Neural cell (in vitro differentiated cells): ENCODE data around the gene SPPL3. TPM values are rescaled to one million over a fixed set of nuclear protein-coding genes. Genes with fewer than 3 reads are reported as not detected.

Source experiments
- H2AFZ ChIP-seq: fragments of 200-600, 300-800 bp; sonication (generic), shearing (Covaris generic); 2 replicates; pipeline ENCODE4 v1.6.0; 2014; ENCODE audit warnings: low read depth, mild to moderate bottlenecking, antibody characterized with exemption, low read length, moderate library complexity
- H3F3A ChIP-seq: fragments of 200-600 bp; shearing (Covaris generic); 2 replicates; pipeline ENCODE4 v1.6.1; 2016; ENCODE audit warnings: mild to moderate bottlenecking, moderate library complexity, mixed read lengths, antibody characterized with exemption, low read length; ENCODE audit not compliant: insufficient read depth, poor library complexity, severe bottlenecking
- H3K27ac ChIP-seq: fragments of 200-600, 300-800 bp; sonication (generic), shearing (Covaris generic); 2 replicates; pipeline ENCODE4 v1.5.1; 2014; ENCODE audit warnings: mild to moderate bottlenecking, low read length, moderate library complexity
- H3K27me3 ChIP-seq: fragments of 300-800, 200-600 bp; sonication (generic), shearing (Covaris generic); 2 replicates; pipeline ENCODE4 v1.6.0; 2014; ENCODE audit warnings: mild to moderate bottlenecking, low read depth, low read length, moderate library complexity; ENCODE audit not compliant: insufficient read depth
- H3K36me3 ChIP-seq: fragments of 300-800, 200-600 bp; sonication (generic), shearing (Covaris generic); 2 replicates; pipeline ENCODE4 v1.5.1; 2014; ENCODE audit warnings: mild to moderate bottlenecking, antibody characterized with exemption, low read length, moderate library complexity; ENCODE audit not compliant: insufficient read depth
- H3K4me2 ChIP-seq: fragments of 300-800, 200-600 bp; sonication (generic), shearing (Covaris generic); 2 replicates; pipeline ENCODE4 v1.6.0; 2014; ENCODE audit warnings: mild to moderate bottlenecking, low read length
- H3K4me3 ChIP-seq: fragments of 300-800, 200-600 bp; sonication (generic), shearing (Covaris generic); 2 replicates; pipeline ENCODE4 v1.5.1; 2014; ENCODE audit warnings: mild to moderate bottlenecking, low read length, moderate library complexity
- H3K79me2 ChIP-seq: fragments of 200-600 bp; shearing (Covaris generic); replicated peaks from 2 replicates; pipeline ENCODE4 v1.6.0; 2014; ENCODE audit warnings: mild to moderate bottlenecking, low read length, moderate library complexity; ENCODE audit not compliant: insufficient read depth
- H3K9ac ChIP-seq: fragments of 300-800, 200-600 bp; sonication (generic), shearing (Covaris generic); 2 replicates; pipeline ENCODE4 v1.6.1; 2016; ENCODE audit warnings: mild to moderate bottlenecking, low read length, mixed read lengths
- H3K9me2 ChIP-seq: fragments of 200-600 bp; shearing (Covaris generic); 2 replicates; pipeline ENCODE4 v1.6.1; 2016; ENCODE audit warnings: mild to moderate bottlenecking, low read length, mixed read lengths; ENCODE audit not compliant: insufficient read depth
- H3K9me3 ChIP-seq: fragments of 200-600, 300-800 bp; sonication (generic), shearing (Covaris generic); 2 replicates; pipeline ENCODE4 v1.6.1; 2016; ENCODE audit warnings: mild to moderate bottlenecking, mixed run types, low read length, moderate library complexity, mixed read lengths
- H4K20me1 ChIP-seq: fragments of 200-600 bp; shearing (Covaris generic); 2 replicates; pipeline ENCODE4 v1.6.1; 2016; ENCODE audit warnings: mild to moderate bottlenecking, mixed run types; ENCODE audit not compliant: insufficient read depth
- CTCF ChIP-seq: fragments of 450-650 bp; IDR thresholded peaks from 2 replicates; pipeline ENCODE4 v1.5.1; 2014; ENCODE audit warnings: antibody characterized with exemption, mild to moderate bottlenecking, moderate library complexity; ENCODE audit not compliant: poor library complexity, severe bottlenecking
- EP300 ChIP-seq: fragments of 450-650 bp; conservative IDR thresholded peaks from 2 replicates; pipeline ENCODE4 v1.6.1; 2014; ENCODE audit warnings: antibody characterized with exemption, mild to moderate bottlenecking, moderate library complexity; ENCODE audit not compliant: poor library complexity, severe bottlenecking
- EZH2 ChIP-seq: fragments of 200-600, 300-800 bp; shearing (Covaris generic), sonication (generic); IDR thresholded peaks from 2 replicates; pipeline ENCODE4 v1.6.1; 2014; ENCODE audit warnings: antibody characterized with exemption, low read length, borderline replicate concordance, mild to moderate bottlenecking; ENCODE audit not compliant: insufficient read depth, poor library complexity, severe bottlenecking
- MXI1 ChIP-seq: fragments of 450-650 bp; conservative IDR thresholded peaks from 2 replicates; pipeline ENCODE4 v1.6.1; 2014; ENCODE audit warnings: antibody characterized with exemption, mild to moderate bottlenecking; ENCODE audit not compliant: poor library complexity, severe bottlenecking
- POLR2AphosphoS5 ChIP-seq: IDR thresholded peaks from 2 replicates; pipeline ENCODE4 v1.6.1; 2012
- RAD21 ChIP-seq: fragments of 450-650 bp; conservative IDR thresholded peaks from 2 replicates; pipeline ENCODE4 v1.6.1; 2014; ENCODE audit warnings: antibody characterized with exemption, mild to moderate bottlenecking, moderate library complexity
- REST ChIP-seq: IDR thresholded peaks from 2 replicates; pipeline ENCODE4 v1.6.1; 2012; ENCODE audit warnings: borderline replicate concordance
- SMC3 ChIP-seq: fragments of 450-650 bp; conservative IDR thresholded peaks from 2 replicates; pipeline ENCODE4 v1.6.1; 2014; ENCODE audit warnings: antibody characterized with exemption, mild to moderate bottlenecking, moderate library complexity; ENCODE audit not compliant: poor library complexity
- TAF1 ChIP-seq: IDR thresholded peaks from 2 replicates; pipeline ENCODE4 v1.6.1; 2012; ENCODE audit warnings: low read depth
- polyA plus RNA-seq: library from polyadenylated mRNA; depleted of rRNA; stranded (reverse); fragments of >200 nt; gene quantifications from 2 replicates; pipeline ENCODE4 v1.2.3, GENCODE V29; 2014

Gene SPPL3
- polyA plus RNA-seq, 1 donor from 2014 or later: 21.3 TPM

- H3K9ac ChIP-seq: no peak overlapping the region
- no peak for TF ChIP-seq TAF1
- TF ChIP-seq CTCF: no peak
- TF ChIP-seq EP300: no peak
- no peak for TF ChIP-seq RAD21
- TF ChIP-seq POLR2AphosphoS5: no peak
- no peak for TF ChIP-seq EZH2
- TF ChIP-seq SMC3: no peak
- TF ChIP-seq REST: no peak
- TF ChIP-seq MXI1: no peak
- H3K9me2 ChIP-seq: no peaks in the 10 kb centered on the region
- peaks cover 21% of the 10 kb centered on the region for H3K79me2 ChIP-seq
- no peaks in the 10 kb centered on the region for H3K27me3 ChIP-seq
- no peak overlapping the region for H3K27ac ChIP-seq
- no peaks in the 10 kb centered on the region for H4K20me1 ChIP-seq
- no peaks in the 10 kb centered on the region for H3K36me3 ChIP-seq
- no peaks in the 10 kb centered on the region for H3F3A ChIP-seq
- H2AFZ ChIP-seq: no peak overlapping the region
- H3K9me3 ChIP-seq: no peaks in the 10 kb centered on the region
- no peak overlapping the region for H3K4me3 ChIP-seq
- no peak overlapping the region for H3K4me2 ChIP-seq
These were observed 72.4 kb downstream of the SPPL3 start for GRCh38 chr12:120831648-120832267.

GRCh38 chr12:120830966-120831365 is 73.2 kb downstream of the SPPL3 start:
- Histone ChIP-seq H3K4me2 (no peak overlapping the region), H3K9me2 (no peaks in the 10 kb centered on the region), H3K27me3 (no peaks in the 10 kb centered on the region), H3K9ac (no peak overlapping the region), H3K79me2 (peaks cover 21% of the 10 kb centered on the region), H2AFZ (no peak overlapping the region), H3K27ac (no peak overlapping the region), H3K9me3 (no peaks in the 10 kb centered on the region), H3F3A (no peaks in the 10 kb centered on the region), H4K20me1 (no peaks in the 10 kb centered on the region), H3K4me3 (no peak overlapping the region), H3K36me3 (no peaks in the 10 kb centered on the region)
- TF ChIP-seq SMC3 (no peak), RAD21 (no peak), POLR2AphosphoS5 (no peak), EP300 (no peak), TAF1 (no peak), REST (no peak), MXI1 (no peak), EZH2 (no peak), CTCF (no peak)
